A673 (cell line): ENCODE data around the gene GRB10.

Experiments used
- CTCF ChIP-seq: fragments of 300-800, 200-600 bp; sonication (generic); conservative IDR thresholded peaks from 2 replicates; pipeline ENCODE4 v1.5.1; 2017; ENCODE audit warnings: low read depth, mild to moderate bottlenecking, antibody characterized with exemption, low read length, moderate library complexity, mixed read lengths
- EZH2 ChIP-seq: fragments of 200-600 bp; sonication (generic); IDR thresholded peaks from 2 replicates; pipeline ENCODE4 v1.6.1; 2017; ENCODE audit warnings: borderline replicate concordance, low read depth, mild to moderate bottlenecking, mixed read lengths, antibody characterized with exemption, low read length; ENCODE audit not compliant: poor library complexity, severe bottlenecking

GRCh38 chr7:50723173-50723572 lies 59.5 kb downstream of the GRB10 start:
- TF ChIP-seq CTCF: no peak
- no peak for TF ChIP-seq EZH2
